GM12878 (cell line): ENCODE measurements around the gene SLC25A27.

ENCODE experiments used
- BMI1 ChIP-seq: fragments of 450-650 bp; IDR thresholded peaks from 2 replicates; pipeline ENCODE4 v1.6.1; 2016; ENCODE audit warnings: mild to moderate bottlenecking, moderate library complexity, borderline replicate concordance
- CTCF ChIP-seq, 3 experiments: IDR thresholded peaks in 2 of 3; conservative IDR thresholded peaks in 1 of 3; 2 replicates each; pipeline ENCODE4 v1.5.1; 2011; ENCODE audit warnings: low read depth in 3 of 3, low read length in 3 of 3, mild to moderate bottlenecking in 3 of 3, control low read depth in 2 of 3, moderate library complexity in 2 of 3, inconsistent platforms in 1 of 3, mixed read lengths in 1 of 3; ENCODE audit not compliant: control insufficient read depth in 2 of 3, insufficient read depth in 1 of 3; ENCODE audit errors: extremely low read depth in 1 of 3
- RFX5 ChIP-seq: IDR thresholded peaks from 2 replicates; pipeline ENCODE4 v1.6.1; 2011; ENCODE audit warnings: low read depth, low read length, improper control_type of control experiment
- ZBED1 ChIP-seq: IDR thresholded peaks from 2 replicates; pipeline ENCODE4 v1.6.1; 2016; ENCODE audit warnings: borderline replicate concordance
- ZBTB11 ChIP-seq: fragments of 450-650 bp; formaldehyde crosslinking; IDR thresholded peaks from 2 replicates; pipeline ENCODE4 v1.5.0; 2022; ENCODE audit warnings: mild to moderate bottlenecking, missing genetic modification characterization
- TF ChIP-seq, protein P1 (sequence below): fragments of 450-650 bp; IDR thresholded peaks from 2 replicates; pipeline ENCODE4 v1.6.1; 2017; ENCODE audit warnings: mild to moderate bottlenecking, moderate library complexity

DNA sequence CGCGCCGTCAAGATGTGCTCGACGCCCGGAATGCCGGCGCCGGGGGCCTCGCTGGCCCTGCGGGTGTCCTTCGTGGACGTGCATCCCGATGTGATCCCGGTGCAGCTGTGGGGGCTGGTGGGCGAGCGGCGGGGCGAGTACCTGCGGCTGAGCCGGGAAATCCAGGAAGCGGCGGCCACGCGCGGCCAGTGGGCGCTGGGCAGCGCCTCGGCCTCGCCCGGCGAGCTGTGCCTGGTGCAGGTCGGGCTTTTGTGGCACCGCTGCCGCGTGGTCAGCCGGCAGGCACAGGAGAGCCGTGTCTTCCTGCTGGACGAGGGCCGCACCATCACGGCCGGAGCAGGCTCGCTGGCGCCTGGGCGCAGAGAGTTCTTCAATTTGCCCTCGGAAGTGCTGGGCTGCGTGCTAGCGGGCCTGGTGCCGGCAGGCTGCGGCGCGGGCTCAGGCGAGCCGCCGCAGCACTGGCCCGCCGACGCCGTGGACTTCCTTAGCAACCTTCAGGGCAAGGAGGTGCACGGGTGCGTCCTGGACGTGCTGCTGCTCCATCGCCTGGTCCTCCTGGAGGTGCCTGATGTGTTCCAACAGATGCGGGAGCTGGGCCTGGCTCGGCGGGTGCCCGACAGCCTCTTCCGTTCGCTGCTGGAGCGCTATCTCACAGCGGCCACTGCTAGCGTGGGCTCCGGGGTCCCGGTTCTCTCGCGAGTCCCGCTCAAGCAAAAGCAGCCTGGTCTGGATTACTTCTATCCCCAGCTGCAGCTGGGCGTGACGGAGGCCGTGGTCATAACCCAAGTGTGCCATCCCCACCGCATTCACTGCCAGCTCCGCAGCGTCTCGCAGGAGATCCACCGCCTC, 35.6 kb downstream of the SLC25A27 start:
- TF ChIP-seq, protein P1, sequence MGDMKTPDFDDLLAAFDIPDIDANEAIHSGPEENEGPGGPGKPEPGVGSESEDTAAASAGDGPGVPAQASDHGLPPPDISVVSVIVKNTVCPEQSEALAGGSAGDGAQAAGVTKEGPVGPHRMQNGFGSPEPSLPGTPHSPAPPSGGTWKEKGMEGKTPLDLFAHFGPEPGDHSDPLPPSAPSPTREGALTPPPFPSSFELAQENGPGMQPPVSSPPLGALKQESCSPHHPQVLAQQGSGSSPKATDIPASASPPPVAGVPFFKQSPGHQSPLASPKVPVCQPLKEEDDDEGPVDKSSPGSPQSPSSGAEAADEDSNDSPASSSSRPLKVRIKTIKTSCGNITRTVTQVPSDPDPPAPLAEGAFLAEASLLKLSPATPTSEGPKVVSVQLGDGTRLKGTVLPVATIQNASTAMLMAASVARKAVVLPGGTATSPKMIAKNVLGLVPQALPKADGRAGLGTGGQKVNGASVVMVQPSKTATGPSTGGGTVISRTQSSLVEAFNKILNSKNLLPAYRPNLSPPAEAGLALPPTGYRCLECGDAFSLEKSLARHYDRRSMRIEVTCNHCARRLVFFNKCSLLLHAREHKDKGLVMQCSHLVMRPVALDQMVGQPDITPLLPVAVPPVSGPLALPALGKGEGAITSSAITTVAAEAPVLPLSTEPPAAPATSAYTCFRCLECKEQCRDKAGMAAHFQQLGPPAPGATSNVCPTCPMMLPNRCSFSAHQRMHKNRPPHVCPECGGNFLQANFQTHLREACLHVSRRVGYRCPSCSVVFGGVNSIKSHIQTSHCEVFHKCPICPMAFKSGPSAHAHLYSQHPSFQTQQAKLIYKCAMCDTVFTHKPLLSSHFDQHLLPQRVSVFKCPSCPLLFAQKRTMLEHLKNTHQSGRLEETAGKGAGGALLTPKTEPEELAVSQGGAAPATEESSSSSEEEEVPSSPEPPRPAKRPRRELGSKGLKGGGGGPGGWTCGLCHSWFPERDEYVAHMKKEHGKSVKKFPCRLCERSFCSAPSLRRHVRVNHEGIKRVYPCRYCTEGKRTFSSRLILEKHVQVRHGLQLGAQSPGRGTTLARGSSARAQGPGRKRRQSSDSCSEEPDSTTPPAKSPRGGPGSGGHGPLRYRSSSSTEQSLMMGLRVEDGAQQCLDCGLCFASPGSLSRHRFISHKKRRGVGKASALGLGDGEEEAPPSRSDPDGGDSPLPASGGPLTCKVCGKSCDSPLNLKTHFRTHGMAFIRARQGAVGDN = no peak
- TF ChIP-seq RFX5 (no peak), ZBTB11 (no peak), ZBED1 (no peak), CTCF (IDR thresholded peaks at IDR 0.05 in 2 of 3, conservative IDR thresholded peaks at IDR 0.05 in 1 of 3; ENCODE audit: control insufficient read depth in 2 of 3, extremely low read depth in 1 of 3, insufficient read depth in 1 of 3, low read depth in 3 of 3, low read length in 3 of 3) (no peak), BMI1 (no peak)
